DOHH2 (cell line): ENCODE measurements around the gene HSPG2.

Source experiments
- EZH2phosphoT487 ChIP-seq: fragments of 200-600 bp; sonication (generic); IDR thresholded peaks from 2 replicates; pipeline ENCODE4 v1.6.1; 2017; ENCODE audit warnings: borderline replicate concordance, mild to moderate bottlenecking, antibody characterized with exemption, low read length, moderate library complexity, mixed read lengths
- TF ChIP-seq, protein P1 (sequence below): fragments of 200-600 bp; sonication (generic); IDR thresholded peaks from one replicate; pipeline ENCODE4 v1.5.1; 2014; ENCODE audit warnings: antibody characterized with exemption, mild to moderate bottlenecking, low read depth, low read length; ENCODE audit not compliant: poor library complexity, severe bottlenecking

DNA sequence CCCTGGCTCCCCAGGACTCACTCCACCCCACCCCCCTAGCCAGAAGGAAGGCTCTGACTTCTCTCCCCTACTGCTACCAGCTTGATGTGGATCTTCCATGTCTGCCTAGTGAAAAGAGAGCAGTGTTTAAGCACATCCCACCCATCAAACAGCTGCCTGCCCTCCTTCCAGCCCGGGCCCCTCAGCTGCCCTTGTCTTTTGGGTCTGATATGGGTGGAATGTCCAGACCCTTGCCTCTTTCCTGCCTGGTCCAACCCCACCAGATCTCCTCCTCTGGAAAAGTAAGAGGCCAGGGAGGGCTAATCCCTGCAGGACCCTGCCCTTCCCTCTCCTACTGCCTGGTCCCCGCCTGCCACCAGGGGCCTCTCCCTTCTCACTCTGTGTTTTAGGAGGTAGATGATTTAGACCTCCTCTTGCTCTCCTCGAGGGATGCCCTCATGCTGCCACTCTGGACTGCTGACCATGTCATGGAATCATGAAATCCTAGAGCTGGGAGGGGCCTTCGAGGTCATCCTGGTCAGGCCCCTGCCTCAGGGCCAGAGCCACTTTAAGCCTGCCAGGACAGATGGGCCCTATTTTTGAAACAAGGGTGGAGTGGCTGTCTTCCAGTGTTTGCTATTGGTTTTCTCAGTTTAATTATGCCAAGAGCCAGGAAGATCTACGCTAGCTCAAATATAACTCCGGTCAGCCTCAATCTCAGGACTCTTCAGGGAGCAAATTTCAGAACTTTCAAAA is 15.8 kb upstream of the HSPG2 start:
- TF ChIP-seq, protein P1, sequence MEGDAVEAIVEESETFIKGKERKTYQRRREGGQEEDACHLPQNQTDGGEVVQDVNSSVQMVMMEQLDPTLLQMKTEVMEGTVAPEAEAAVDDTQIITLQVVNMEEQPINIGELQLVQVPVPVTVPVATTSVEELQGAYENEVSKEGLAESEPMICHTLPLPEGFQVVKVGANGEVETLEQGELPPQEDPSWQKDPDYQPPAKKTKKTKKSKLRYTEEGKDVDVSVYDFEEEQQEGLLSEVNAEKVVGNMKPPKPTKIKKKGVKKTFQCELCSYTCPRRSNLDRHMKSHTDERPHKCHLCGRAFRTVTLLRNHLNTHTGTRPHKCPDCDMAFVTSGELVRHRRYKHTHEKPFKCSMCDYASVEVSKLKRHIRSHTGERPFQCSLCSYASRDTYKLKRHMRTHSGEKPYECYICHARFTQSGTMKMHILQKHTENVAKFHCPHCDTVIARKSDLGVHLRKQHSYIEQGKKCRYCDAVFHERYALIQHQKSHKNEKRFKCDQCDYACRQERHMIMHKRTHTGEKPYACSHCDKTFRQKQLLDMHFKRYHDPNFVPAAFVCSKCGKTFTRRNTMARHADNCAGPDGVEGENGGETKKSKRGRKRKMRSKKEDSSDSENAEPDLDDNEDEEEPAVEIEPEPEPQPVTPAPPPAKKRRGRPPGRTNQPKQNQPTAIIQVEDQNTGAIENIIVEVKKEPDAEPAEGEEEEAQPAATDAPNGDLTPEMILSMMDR: no peak
- TF ChIP-seq EZH2phosphoT487: no peak
